Measurements from ENCODE around the gene LPIN1. TPM values are rescaled to one million over a fixed set of nuclear protein-coding genes. Genes with fewer than 3 reads are reported as not detected.

Gene LPIN1
- total RNA-seq, 1 experiment from 2014 or later = 43.1 TPM

GRCh38 chr2:11863513-11864328, 117.3 kb downstream of the LPIN1 start:
- no peaks in the 10 kb centered on the region for H3K27me3 ChIP-seq (ENCODE audit: insufficient read depth, low read depth)
- H3K36me3 ChIP-seq (ENCODE audit: low read depth) = no peaks in the 10 kb centered on the region
- no peak overlapping the region for H3K4me3 ChIP-seq
- H3K9me3 ChIP-seq (ENCODE audit: insufficient read depth, low read depth) = 0 out of 2 replicates have a peak, but pooled peaks cover under 1% of the 10 kb centered on the region
- H3K27ac ChIP-seq = peak overlapping the region; percentile 36
- peak; percentile 84 to 91 for DNase-seq
- H3K4me1 ChIP-seq (replicated peaks; ENCODE audit: insufficient read depth) = peaks cover 20% of the 10 kb centered on the region
- no peaks in the 10 kb centered on the region for H3K79me2 ChIP-seq (ENCODE audit: low read depth)
- intact Hi-C loops (cut with micrococcal nuclease; ENCODE audit: unreplicated experiment) = loop anchor here (1.0 to 10.0 kb wide), 9 partner anchors 33 to 1144 kb away; partner anchors contain the start of gene TRIB2
- ChIA-PET POLR2A (ENCODE audit: unreplicated experiment) (interaction anchor here (0.6 to 0.7 kb wide), 2 partner anchors 154 to 508 kb away, joined by 6 to 10 read pairs; no protein-coding TSS in a partner anchor), CTCF (interaction anchor here (0.6 to 1.3 kb wide), 5 partner anchors 21 to 986 kb away, joined by 3 to 12 read pairs (median 6); no protein-coding TSS in a partner anchor)
- TF ChIP-seq EZH2 (IDR thresholded peaks at IDR 0.05; ENCODE audit: low read depth) (no peak), CTCF (conservative IDR thresholded peaks at IDR 0.05) (peak; percentile 99)
- H3F3A ChIP-seq (ENCODE audit: insufficient read depth, low read depth) = peaks cover 9% of the 10 kb centered on the region; the same call in 1 of the 2 replicates
- H3K9me2 ChIP-seq (ENCODE audit: insufficient read depth) = no peaks in the 10 kb centered on the region
- peak overlapping the region; percentile 31 for H3K4me2 ChIP-seq
- BruUV-seq (replicated peaks) = no TSS peak
- H2AFZ ChIP-seq = no peak overlapping the region
- no peaks in the 10 kb centered on the region for H4K20me1 ChIP-seq (ENCODE audit: insufficient read depth)

- ChIA-PET POLR2A (ENCODE audit: unreplicated experiment) (no interaction called here), CTCF (no interaction called here)
- no peaks in the 10 kb centered on the region for H3K27me3 ChIP-seq (ENCODE audit: insufficient read depth, low read depth)
- intact Hi-C loops (cut with micrococcal nuclease; ENCODE audit: unreplicated experiment) = loop anchor here (5.0 to 10.0 kb wide), 4 partner anchors 170 to 690 kb away; no protein-coding TSS in a partner anchor
- H3K9me2 ChIP-seq (ENCODE audit: insufficient read depth) = no peaks in the 10 kb centered on the region
- no peak overlapping the region for H2AFZ ChIP-seq
- TF ChIP-seq EZH2 (IDR thresholded peaks at IDR 0.05; ENCODE audit: low read depth) (no peak), CTCF (conservative IDR thresholded peaks at IDR 0.05) (no peak)
- H3K36me3 ChIP-seq (ENCODE audit: low read depth) = no peaks in the 10 kb centered on the region
- no peaks in the 10 kb centered on the region for H3K9me3 ChIP-seq (ENCODE audit: insufficient read depth, low read depth)
- H3K4me1 ChIP-seq (replicated peaks; ENCODE audit: insufficient read depth) = peaks cover 20% of the 10 kb centered on the region
- H3K27ac ChIP-seq = no peak overlapping the region
- peaks cover 9% of the 10 kb centered on the region; the same call in 1 of the 2 replicates for H3F3A ChIP-seq (ENCODE audit: insufficient read depth, low read depth)
- DNase-seq = no peak
- H3K4me2 ChIP-seq = no peak overlapping the region
- no TSS peak for BruUV-seq (replicated peaks)
- no peak overlapping the region for H3K4me3 ChIP-seq
- H4K20me1 ChIP-seq (ENCODE audit: insufficient read depth) = no peaks in the 10 kb centered on the region
- H3K79me2 ChIP-seq (ENCODE audit: low read depth) = no peaks in the 10 kb centered on the region
These were observed 118.3 kb downstream of the LPIN1 start for GRCh38 chr2:11864724-11865123.

GRCh38 chr2:11865378-11865777, 118.9 kb downstream of the LPIN1 start:
- no peaks in the 10 kb centered on the region for H3K9me2 ChIP-seq (ENCODE audit: insufficient read depth)
- TF ChIP-seq CTCF (conservative IDR thresholded peaks at IDR 0.05) = no peak
- no peak for TF ChIP-seq EZH2 (IDR thresholded peaks at IDR 0.05; ENCODE audit: low read depth)
- no peak overlapping the region for H3K4me3 ChIP-seq
- H3F3A ChIP-seq (ENCODE audit: insufficient read depth, low read depth) = peaks cover 9% of the 10 kb centered on the region; the same call in 1 of the 2 replicates
- no peak overlapping the region for H3K27ac ChIP-seq
- H4K20me1 ChIP-seq (ENCODE audit: insufficient read depth) = no peaks in the 10 kb centered on the region
- H3K79me2 ChIP-seq (ENCODE audit: low read depth) = no peaks in the 10 kb centered on the region
- intact Hi-C loops (cut with micrococcal nuclease; ENCODE audit: unreplicated experiment) = loop anchor here (10.0 kb wide), 2 partner anchors 169 to 689 kb away; no protein-coding TSS in a partner anchor
- no TSS peak for BruUV-seq (replicated peaks)
- ChIA-PET CTCF (no interaction called here), POLR2A (ENCODE audit: unreplicated experiment) (no interaction called here)
- H3K4me2 ChIP-seq = no peak overlapping the region
- peaks cover 20% of the 10 kb centered on the region for H3K4me1 ChIP-seq (replicated peaks; ENCODE audit: insufficient read depth)
- no peak overlapping the region for H2AFZ ChIP-seq
- no peaks in the 10 kb centered on the region for H3K9me3 ChIP-seq (ENCODE audit: insufficient read depth, low read depth)
- H3K27me3 ChIP-seq (ENCODE audit: insufficient read depth, low read depth) = no peaks in the 10 kb centered on the region
- no peak for DNase-seq
- no peaks in the 10 kb centered on the region for H3K36me3 ChIP-seq (ENCODE audit: low read depth)

All from PC-9 (cell line).